ENCODE measurements around the gene SLFN11.
"Not testable (repeated sequence)": the region's sequence is repeated elsewhere in the genome, so short reads cannot be mapped to it uniquely, and the experiment has no call there.

Gene SLFN11

GRCh38 chr17:35342276-35342675 lies 31.1 kb downstream of the SLFN11 start:
- peaks cover 0 to 22% (median 20%) of the 10 kb centered on the region in 5 donors for H3K4me1 ChIP-seq (ENCODE audit: control insufficient read depth in 5 of 5, insufficient read depth in 5 of 5, low read length in 5 of 5)
- no peaks in the 10 kb centered on the region for H3K36me3 ChIP-seq (ENCODE audit: control insufficient read depth in 5 of 5, insufficient read depth in 5 of 5, low read length in 5 of 5)
- H3K27ac ChIP-seq (ENCODE audit: low read depth, low read length), result no peak overlapping the region
- H3K4me3 ChIP-seq (ENCODE audit: low read depth in 1 of 5, low read length in 5 of 5), result no peak overlapping the region
- peaks cover 0 to 8% (median 0%) of the 10 kb centered on the region in 5 donors for H3K9me3 ChIP-seq (ENCODE audit: control insufficient read depth in 5 of 5, low read length in 5 of 5)
- no peak overlapping the region for H3K9ac ChIP-seq (ENCODE audit: low read length in 5 of 5)
- H3K27me3 ChIP-seq (ENCODE audit: control insufficient read depth in 5 of 5, insufficient read depth in 4 of 5, low read length in 5 of 5), result peaks cover 0 to 4% (median 0%) of the 10 kb centered on the region in 5 donors

GRCh38 chr17:35341411-35341992 lies 31.9 kb downstream of the SLFN11 start:
- peaks cover 0 to 8% (median 0%) of the 10 kb centered on the region in 5 donors for H3K9me3 ChIP-seq (ENCODE audit: control insufficient read depth in 5 of 5, low read length in 5 of 5)
- no peak overlapping the region for H3K27ac ChIP-seq (ENCODE audit: low read depth, low read length)
- H3K36me3 ChIP-seq (ENCODE audit: control insufficient read depth in 5 of 5, insufficient read depth in 5 of 5, low read length in 5 of 5), result no peaks in the 10 kb centered on the region
- H3K9ac ChIP-seq (ENCODE audit: low read length in 5 of 5), result no peak overlapping the region
- H3K27me3 ChIP-seq (ENCODE audit: control insufficient read depth in 5 of 5, insufficient read depth in 4 of 5, low read length in 5 of 5), result peaks cover 0 to 4% (median 0%) of the 10 kb centered on the region in 5 donors
- peaks cover 0 to 15% (median 13%) of the 10 kb centered on the region in 5 donors for H3K4me1 ChIP-seq (ENCODE audit: control insufficient read depth in 5 of 5, insufficient read depth in 5 of 5, low read length in 5 of 5)
- no peak overlapping the region for H3K4me3 ChIP-seq (ENCODE audit: low read depth in 1 of 5, low read length in 5 of 5)

GRCh38 chr17:35338230-35338629 lies 35.2 kb downstream of the SLFN11 start:
- H3K4me1 ChIP-seq (ENCODE audit: control insufficient read depth in 5 of 5, insufficient read depth in 5 of 5, low read length in 5 of 5), result no peaks in the 10 kb centered on the region
- H3K9ac ChIP-seq (ENCODE audit: low read length in 5 of 5), result no peak overlapping the region
- no peak overlapping the region for H3K4me3 ChIP-seq (ENCODE audit: low read depth in 1 of 5, low read length in 5 of 5)
- peaks cover 0 to 8% (median 0%) of the 10 kb centered on the region in 5 donors for H3K9me3 ChIP-seq (ENCODE audit: control insufficient read depth in 5 of 5, low read length in 5 of 5)
- H3K27me3 ChIP-seq (ENCODE audit: control insufficient read depth in 5 of 5, insufficient read depth in 4 of 5, low read length in 5 of 5), result peaks cover 0 to 4% (median 0%) of the 10 kb centered on the region in 5 donors
- H3K27ac ChIP-seq (ENCODE audit: low read depth, low read length), result no peak overlapping the region
- H3K36me3 ChIP-seq (ENCODE audit: control insufficient read depth in 5 of 5, insufficient read depth in 5 of 5, low read length in 5 of 5), result no peaks in the 10 kb centered on the region

- Histone ChIP-seq H3K9ac (ENCODE audit: low read length in 5 of 5) (no peak overlapping the region), H3K27ac (ENCODE audit: low read depth, low read length) (no peak overlapping the region), H3K4me1 (ENCODE audit: control insufficient read depth in 5 of 5, insufficient read depth in 5 of 5, low read length in 5 of 5) (no peaks in the 10 kb centered on the region), H3K4me3 (ENCODE audit: low read depth in 1 of 5, low read length in 5 of 5) (no peak overlapping the region), H3K36me3 (ENCODE audit: control insufficient read depth in 5 of 5, insufficient read depth in 5 of 5, low read length in 5 of 5) (no peaks in the 10 kb centered on the region), H3K27me3 (ENCODE audit: control insufficient read depth in 5 of 5, insufficient read depth in 4 of 5, low read length in 5 of 5) (peaks cover 0 to 4% (median 0%) of the 10 kb centered on the region in 5 donors), H3K9me3 (ENCODE audit: control insufficient read depth in 5 of 5, low read length in 5 of 5) (peaks cover 0 to 8% (median 0%) of the 10 kb centered on the region in 5 donors)
Measured at GRCh38 chr17:35337364-35337763, 36.1 kb downstream of the SLFN11 start.

GRCh38 chr17:35333578-35333977 lies 39.8 kb downstream of the SLFN11 start:
- not testable (repeated sequence) for H3K9me3 ChIP-seq (ENCODE audit: control insufficient read depth in 5 of 5, low read length in 5 of 5); H3K9ac ChIP-seq (ENCODE audit: low read length in 5 of 5); H3K4me1 ChIP-seq (ENCODE audit: control insufficient read depth in 5 of 5, insufficient read depth in 5 of 5, low read length in 5 of 5); H3K36me3 ChIP-seq (ENCODE audit: control insufficient read depth in 5 of 5, insufficient read depth in 5 of 5, low read length in 5 of 5); H3K4me3 ChIP-seq (ENCODE audit: low read depth in 1 of 5, low read length in 5 of 5); H3K27ac ChIP-seq (ENCODE audit: low read depth, low read length); H3K27me3 ChIP-seq (ENCODE audit: control insufficient read depth in 5 of 5, insufficient read depth in 4 of 5, low read length in 5 of 5)

- peaks cover 0 to 11% (median 4%) of the 10 kb centered on the region in 5 donors for H3K36me3 ChIP-seq (ENCODE audit: control insufficient read depth in 5 of 5, insufficient read depth in 5 of 5, low read length in 5 of 5)
- H3K9ac ChIP-seq (ENCODE audit: low read length in 5 of 5), result no peak overlapping the region
- peaks cover 0 to 5% (median 0%) of the 10 kb centered on the region in 5 donors for H3K9me3 ChIP-seq (ENCODE audit: control insufficient read depth in 5 of 5, low read length in 5 of 5)
- H3K27ac ChIP-seq (ENCODE audit: low read depth, low read length), result no peak overlapping the region
- H3K4me1 ChIP-seq (ENCODE audit: control insufficient read depth in 5 of 5, insufficient read depth in 5 of 5, low read length in 5 of 5), result peaks cover 0 to 5% (median 0%) of the 10 kb centered on the region in 5 donors
- H3K4me3 ChIP-seq (ENCODE audit: low read depth in 1 of 5, low read length in 5 of 5), result no peak overlapping the region
- H3K27me3 ChIP-seq (ENCODE audit: control insufficient read depth in 5 of 5, insufficient read depth in 4 of 5, low read length in 5 of 5), result no peaks in the 10 kb centered on the region
Measured at GRCh38 chr17:35322749-35323148, 50.7 kb downstream of the SLFN11 start.

GRCh38 chr17:35315971-35316370 lies 57.5 kb downstream of the SLFN11 start:
- no peak overlapping the region for H3K27ac ChIP-seq (ENCODE audit: low read depth, low read length)

GRCh38 chr17:35315283-35315682 lies 58.1 kb downstream of the SLFN11 start:
- H3K36me3 ChIP-seq (ENCODE audit: control insufficient read depth in 5 of 5, insufficient read depth in 5 of 5, low read length in 5 of 5), result no peaks in the 10 kb centered on the region
- H3K27me3 ChIP-seq (ENCODE audit: control insufficient read depth in 5 of 5, insufficient read depth in 4 of 5, low read length in 5 of 5), result peaks cover 0 to 11% (median 4%) of the 10 kb centered on the region in 5 donors
- peaks cover 3 to 26% (median 24%) of the 10 kb centered on the region in 5 donors for H3K4me1 ChIP-seq (ENCODE audit: control insufficient read depth in 5 of 5, insufficient read depth in 5 of 5, low read length in 5 of 5)
- no peak overlapping the region for H3K9ac ChIP-seq (ENCODE audit: low read length in 5 of 5)
- H3K9me3 ChIP-seq (ENCODE audit: control insufficient read depth in 5 of 5, low read length in 5 of 5), result no peaks in the 10 kb centered on the region
- no peak overlapping the region for H3K4me3 ChIP-seq (ENCODE audit: low read depth in 1 of 5, low read length in 5 of 5)
- H3K27ac ChIP-seq (ENCODE audit: low read depth, low read length), result peak overlapping the region; percentile 39

More at GRCh38 chr17:35315971-35316370, 57.5 kb downstream of the SLFN11 start:
- no peak overlapping the region for H3K9ac ChIP-seq (ENCODE audit: low read length in 5 of 5)
- no peaks in the 10 kb centered on the region for H3K9me3 ChIP-seq (ENCODE audit: control insufficient read depth in 5 of 5, low read length in 5 of 5)
- peaks cover 3 to 26% (median 24%) of the 10 kb centered on the region in 5 donors for H3K4me1 ChIP-seq (ENCODE audit: control insufficient read depth in 5 of 5, insufficient read depth in 5 of 5, low read length in 5 of 5)
- H3K27me3 ChIP-seq (ENCODE audit: control insufficient read depth in 5 of 5, insufficient read depth in 4 of 5, low read length in 5 of 5), result peaks cover 0 to 11% (median 4%) of the 10 kb centered on the region in 5 donors
- no peak overlapping the region for H3K4me3 ChIP-seq (ENCODE audit: low read depth in 1 of 5, low read length in 5 of 5)
- H3K36me3 ChIP-seq (ENCODE audit: control insufficient read depth in 5 of 5, insufficient read depth in 5 of 5, low read length in 5 of 5), result no peaks in the 10 kb centered on the region

DNA sequence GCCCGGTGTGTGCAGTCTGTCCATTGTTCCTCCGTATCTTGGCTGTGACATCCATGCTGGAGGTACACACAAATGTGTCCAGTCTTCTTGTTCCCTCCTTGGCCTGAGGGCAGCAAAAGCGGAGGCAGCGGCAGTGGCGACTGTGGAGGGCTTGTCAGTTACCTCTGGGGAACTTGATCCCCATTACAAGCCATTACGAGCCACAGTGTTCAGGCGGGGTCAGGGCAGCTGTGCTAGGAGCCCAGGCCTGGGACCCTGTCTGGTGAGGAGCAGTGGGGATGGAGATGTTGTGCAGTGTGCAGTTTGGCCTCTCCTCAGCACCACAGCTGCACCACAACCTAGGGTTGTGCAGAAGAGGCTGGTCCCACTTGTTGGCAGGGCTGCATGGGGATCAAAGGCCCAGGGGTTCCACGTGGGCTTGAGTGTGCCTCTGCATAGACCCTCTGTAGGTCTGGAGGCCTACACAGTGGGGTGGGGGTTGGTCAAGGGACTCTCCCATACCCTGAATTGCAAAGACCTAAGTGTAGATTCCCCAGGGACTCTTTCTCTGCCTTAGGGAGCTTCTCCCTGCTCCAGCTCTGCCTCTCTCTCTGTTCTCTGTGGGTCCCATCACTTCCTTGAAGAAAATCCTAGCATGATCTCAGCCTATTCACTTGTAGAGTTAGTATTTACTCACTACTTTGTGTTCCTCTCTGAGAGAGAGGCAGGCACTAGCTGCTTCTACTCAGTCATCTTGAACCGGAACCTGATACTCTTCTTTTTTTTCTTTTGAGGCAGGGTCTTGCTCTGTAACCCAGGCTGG lies 58.8 kb downstream of the SLFN11 start:
- peaks cover 3 to 26% (median 24%) of the 10 kb centered on the region in 5 donors for H3K4me1 ChIP-seq (ENCODE audit: control insufficient read depth in 5 of 5, insufficient read depth in 5 of 5, low read length in 5 of 5)
- peak overlapping the region in 4 of 5 donors; percentile 64 to 70 (median 68) for H3K4me3 ChIP-seq (ENCODE audit: low read depth in 1 of 5, low read length in 5 of 5)
- no peak overlapping the region for H3K9ac ChIP-seq (ENCODE audit: low read length in 5 of 5)
- H3K27ac ChIP-seq (ENCODE audit: low read depth, low read length), result peak overlapping the region; percentile 63
- no peaks in the 10 kb centered on the region for H3K36me3 ChIP-seq (ENCODE audit: control insufficient read depth in 5 of 5, insufficient read depth in 5 of 5, low read length in 5 of 5)
- H3K9me3 ChIP-seq (ENCODE audit: control insufficient read depth in 5 of 5, low read length in 5 of 5), result no peaks in the 10 kb centered on the region
- H3K27me3 ChIP-seq (ENCODE audit: control insufficient read depth in 5 of 5, insufficient read depth in 4 of 5, low read length in 5 of 5), result peaks cover 0 to 11% (median 4%) of the 10 kb centered on the region in 5 donors

DNA sequence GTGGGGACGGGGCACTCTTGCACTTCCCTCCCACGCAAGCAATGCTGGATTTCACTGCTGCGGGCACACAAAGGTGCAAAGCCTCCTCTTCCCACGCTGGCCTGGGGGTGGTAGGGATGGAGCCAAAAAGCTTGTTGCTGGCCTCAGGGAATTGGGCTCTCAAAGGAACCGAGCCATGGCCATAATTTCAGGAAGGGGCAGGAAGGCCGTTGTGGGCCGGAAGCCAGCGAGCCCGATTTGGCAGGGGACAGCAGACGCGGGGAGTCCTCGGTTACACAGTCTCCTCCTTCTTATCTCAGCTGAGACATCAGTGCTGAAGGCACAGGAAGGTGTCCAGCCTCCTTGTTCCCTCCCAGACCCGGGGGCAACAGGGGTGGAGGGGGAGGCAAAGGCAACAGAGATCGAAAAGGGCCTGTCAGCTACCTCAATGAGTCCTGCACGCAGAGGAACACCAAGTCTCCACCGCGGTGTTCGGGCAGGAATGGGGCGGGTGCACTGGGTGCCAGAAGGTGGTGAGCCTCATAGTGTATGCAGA lies 59.5 kb downstream of the SLFN11 start:
- Histone ChIP-seq H3K36me3 (ENCODE audit: control insufficient read depth in 5 of 5, insufficient read depth in 5 of 5, low read length in 5 of 5) (no peaks in the 10 kb centered on the region), H3K27me3 (ENCODE audit: control insufficient read depth in 5 of 5, insufficient read depth in 4 of 5, low read length in 5 of 5) (peaks cover 0 to 11% (median 4%) of the 10 kb centered on the region in 5 donors), H3K4me3 (ENCODE audit: low read depth in 1 of 5, low read length in 5 of 5) (peak overlapping the region; percentile 45 to 70 (median 65)), H3K27ac (ENCODE audit: low read depth, low read length) (peak overlapping the region; percentile 63), H3K4me1 (ENCODE audit: control insufficient read depth in 5 of 5, insufficient read depth in 5 of 5, low read length in 5 of 5) (peaks cover 3 to 26% (median 24%) of the 10 kb centered on the region in 5 donors), H3K9ac (ENCODE audit: low read length in 5 of 5) (peak overlapping the region in 3 of 5 donors; percentile 59 to 77 (median 67)), H3K9me3 (ENCODE audit: control insufficient read depth in 5 of 5, low read length in 5 of 5) (peaks cover 0 to under 1% (median 0%) of the 10 kb centered on the region in 5 donors)
